ENCODE measurements around the gene GPSM3.
A peak's percentile ranks its signal among the peaks of the same experiment; 100 is the strongest.
"Not testable (repeated sequence)": the region's sequence is repeated elsewhere in the genome, so short reads cannot be mapped to it uniquely, and the experiment has no call there.

GPSM3 gene

GRCh38 chr6:32149932-32150870, 42.2 kb downstream of the GPSM3 start:
- DNase-seq (ENCODE audit: low spot score) = no peak

DNA sequence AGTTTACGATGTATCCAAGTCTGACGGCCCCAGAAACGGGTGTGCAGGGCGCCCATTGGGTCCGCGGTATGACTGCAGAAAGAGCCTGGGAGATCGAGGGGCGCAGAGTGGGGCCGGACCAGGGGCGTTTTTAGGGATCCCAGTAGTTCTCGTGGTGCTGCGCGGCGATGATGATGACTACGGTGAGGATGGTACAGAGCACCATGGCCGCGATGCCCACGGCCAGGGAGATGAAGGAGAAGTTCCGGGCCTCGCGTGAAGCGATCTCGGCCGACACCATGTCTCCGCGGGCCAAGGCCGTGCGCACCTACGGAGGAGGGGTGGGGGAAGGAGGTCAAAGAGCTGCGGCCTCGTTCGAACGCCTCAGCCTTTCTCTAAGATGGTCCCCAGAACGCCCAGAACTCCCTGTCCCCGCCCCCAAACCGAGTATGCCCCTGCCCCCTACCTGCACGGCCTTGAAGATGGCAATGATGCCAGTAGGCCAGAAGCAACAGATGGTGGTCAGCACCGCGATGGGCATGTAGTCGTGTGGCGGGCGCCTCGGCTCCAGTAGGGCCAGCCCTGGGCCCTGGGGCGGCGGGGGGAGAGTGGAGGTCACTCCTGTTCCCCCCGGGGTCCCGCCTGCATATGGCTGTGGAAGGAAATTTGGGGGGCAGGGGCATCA, 43.2 kb downstream of the GPSM3 start:
- no peak for DNase-seq (ENCODE audit: low spot score)

DNA sequence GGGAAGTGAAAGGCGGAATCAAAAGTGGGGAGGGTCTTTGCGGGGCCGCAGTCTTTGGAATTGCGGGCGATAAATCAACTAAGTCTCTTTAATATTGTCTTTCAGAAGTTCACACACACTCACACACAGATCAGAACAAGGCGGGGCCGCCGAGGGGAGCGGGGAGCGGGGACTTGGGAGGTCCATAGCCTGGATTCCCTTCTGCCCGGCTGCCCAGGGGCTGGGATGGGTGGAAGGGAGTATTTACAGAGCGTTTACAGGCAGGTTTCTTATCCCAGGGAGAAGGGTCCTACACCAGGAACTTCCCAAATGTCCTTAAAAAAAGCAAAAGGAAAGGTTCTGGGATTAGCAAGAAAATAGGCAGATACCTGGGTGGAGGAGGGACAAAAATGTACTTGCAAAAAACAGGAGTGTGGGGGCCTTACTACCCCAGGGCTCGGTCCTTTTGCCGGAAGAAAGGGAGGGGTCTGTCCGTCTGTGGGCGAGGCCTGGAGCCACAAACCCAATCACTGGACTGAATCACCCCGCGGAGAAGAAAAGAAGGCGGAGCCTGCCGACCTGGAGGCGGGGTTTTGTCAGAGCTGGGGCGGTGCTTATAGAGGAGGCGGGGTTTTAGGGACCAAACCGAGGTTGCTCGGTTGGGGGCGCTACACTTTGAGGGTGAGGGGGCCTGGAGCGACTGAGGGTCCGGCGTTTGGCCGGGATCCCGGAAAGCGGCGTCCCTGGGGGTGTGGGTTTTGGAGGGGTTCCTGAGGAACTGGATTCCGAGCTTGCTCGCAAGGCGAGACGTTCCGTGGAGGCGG, 44.0 kb downstream of the GPSM3 start:
- DNase-seq (ENCODE audit: low spot score) = peak; percentile 85

DNA sequence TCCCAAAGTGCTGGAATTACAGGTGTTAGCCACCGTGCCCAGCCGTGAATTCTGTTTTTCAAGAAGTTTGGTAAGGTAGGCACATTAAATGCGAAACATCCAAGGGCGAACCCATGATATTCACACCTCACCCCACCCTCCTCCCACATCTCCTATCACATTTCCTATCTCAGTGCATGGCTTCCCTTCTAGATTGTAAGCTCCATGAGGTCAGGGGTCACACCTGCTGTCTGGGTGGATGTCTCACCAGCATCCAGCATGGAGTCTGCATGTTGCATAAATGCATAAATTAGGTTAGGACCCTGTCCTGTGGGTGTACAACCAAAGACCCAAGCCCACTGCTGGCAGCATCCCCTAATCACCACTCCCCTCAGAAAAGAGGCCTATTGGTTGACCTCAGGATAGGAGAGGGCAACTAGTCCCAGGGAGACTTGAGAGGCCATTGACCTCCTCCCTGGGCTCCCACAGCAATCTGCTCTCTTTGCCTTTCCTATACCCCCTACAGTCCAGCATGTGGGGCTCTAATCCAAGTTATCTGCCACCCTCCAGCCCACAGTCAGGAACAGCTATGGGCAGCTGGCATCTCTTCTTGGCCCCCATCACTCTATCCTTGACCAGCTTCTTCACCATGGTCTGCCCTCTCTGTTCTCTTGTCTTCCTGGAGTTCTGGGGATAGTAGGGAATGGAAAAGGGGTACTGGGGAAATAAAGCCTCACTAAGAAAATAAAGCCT, 44.9 kb downstream of the GPSM3 start:
- peak; percentile 54 for DNase-seq (ENCODE audit: low spot score)

DNA sequence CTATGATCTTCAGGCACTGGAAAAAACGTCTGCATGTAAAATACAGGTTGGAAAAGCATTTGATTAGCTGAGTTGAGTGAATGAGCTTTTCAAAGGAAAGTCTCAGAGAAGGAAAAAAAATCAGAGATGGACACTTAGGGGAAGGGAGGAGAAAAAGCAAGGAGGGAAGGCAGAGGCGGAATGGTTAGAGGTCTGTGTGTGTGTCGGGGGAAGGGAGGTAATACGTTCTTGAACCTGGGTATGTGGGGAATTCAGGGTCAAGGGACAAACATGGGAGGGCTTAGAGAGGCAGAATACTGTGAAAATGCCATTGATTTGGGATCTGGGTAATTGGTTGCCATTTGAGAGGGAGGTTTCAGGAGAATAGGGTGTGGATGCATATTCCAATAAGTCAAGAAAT, 45.8 kb downstream of the GPSM3 start:
- DNase-seq (ENCODE audit: low spot score) = no peak

GRCh38 chr6:32146287-32146686, 46.2 kb downstream of the GPSM3 start:
- DNase-seq (ENCODE audit: low spot score) = no peak

DNA sequence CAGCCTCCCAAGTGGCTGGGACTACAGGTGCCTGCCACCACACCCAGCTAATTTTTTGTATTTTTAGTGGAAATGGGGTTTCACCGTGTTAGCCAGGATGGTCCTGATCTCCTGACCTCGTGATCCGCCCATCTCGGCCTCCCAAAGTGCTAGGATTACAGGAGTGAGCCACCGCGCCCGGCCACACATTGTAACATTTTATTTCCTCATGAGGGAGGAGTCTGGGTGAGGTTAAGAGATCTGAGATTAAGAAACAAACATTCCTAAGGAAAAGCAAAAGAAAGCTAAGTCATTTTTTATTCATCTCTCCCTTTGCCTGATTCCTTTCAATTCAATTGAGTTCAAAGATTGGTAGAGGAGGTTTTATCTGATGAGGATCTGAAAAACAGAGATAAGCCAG, 48.2 kb downstream of the GPSM3 start:
- not testable (repeated sequence) for DNase-seq (ENCODE audit: low spot score)
